ENCODE results near the gene CCDC15.

Gene CCDC15

GRCh38 chr11:125070699-125071254, 116.8 kb downstream of the CCDC15 start:
- no peak overlapping the region for H3K9ac ChIP-seq (ENCODE audit: low read length)
- no peak overlapping the region for H3K27ac ChIP-seq (ENCODE audit: low read depth, low read length)
- no peaks in the 10 kb centered on the region for H3K9me3 ChIP-seq (ENCODE audit: control insufficient read depth, insufficient read depth, low read depth, low read length)
- H3K27me3 ChIP-seq (ENCODE audit: control insufficient read depth, insufficient read depth, low read length), result peaks cover 4% of the 10 kb centered on the region
- peaks cover 13% of the 10 kb centered on the region for H3K4me1 ChIP-seq (ENCODE audit: control insufficient read depth, insufficient read depth, low read length)
- H3K36me3 ChIP-seq (ENCODE audit: control insufficient read depth, insufficient read depth, low read length), result no peaks in the 10 kb centered on the region
- no peak overlapping the region for H3K4me3 ChIP-seq (ENCODE audit: low read depth, low read length)

GRCh38 chr11:125071435-125071834, 117.4 kb downstream of the CCDC15 start:
- H3K4me3 ChIP-seq (ENCODE audit: low read depth, low read length), result no peak overlapping the region
- peaks cover 13% of the 10 kb centered on the region for H3K4me1 ChIP-seq (ENCODE audit: control insufficient read depth, insufficient read depth, low read length)
- no peaks in the 10 kb centered on the region for H3K9me3 ChIP-seq (ENCODE audit: control insufficient read depth, insufficient read depth, low read depth, low read length)
- H3K27ac ChIP-seq (ENCODE audit: low read depth, low read length), result no peak overlapping the region
- no peaks in the 10 kb centered on the region for H3K27me3 ChIP-seq (ENCODE audit: control insufficient read depth, insufficient read depth, low read length)
- H3K36me3 ChIP-seq (ENCODE audit: control insufficient read depth, insufficient read depth, low read length), result no peaks in the 10 kb centered on the region
- no peak overlapping the region for H3K9ac ChIP-seq (ENCODE audit: low read length)

DNA sequence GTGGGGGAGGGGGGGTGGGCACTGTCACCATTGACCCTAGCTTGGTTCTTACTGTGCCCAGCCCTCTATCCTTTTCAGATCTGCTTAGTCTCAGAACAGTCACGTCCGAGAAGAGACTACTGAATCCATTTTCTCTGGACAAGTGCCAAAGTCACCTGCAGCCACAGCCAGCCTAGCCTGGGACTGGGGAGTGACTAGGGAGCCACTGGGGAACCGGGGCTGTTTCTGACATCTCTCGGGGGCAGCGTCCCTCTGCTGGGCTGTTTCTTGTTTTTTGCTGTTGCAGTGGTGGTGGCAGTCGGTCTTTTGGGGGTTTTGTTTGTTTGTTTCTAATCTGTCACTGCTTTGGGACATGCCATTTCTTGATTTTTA, 117.8 kb downstream of the CCDC15 start:
- Histone ChIP-seq H3K36me3 (ENCODE audit: control insufficient read depth, insufficient read depth, low read length) (no peaks in the 10 kb centered on the region), H3K27ac (ENCODE audit: low read depth, low read length) (no peak overlapping the region), H3K9ac (ENCODE audit: low read length) (no peak overlapping the region), H3K4me3 (ENCODE audit: low read depth, low read length) (no peak overlapping the region), H3K4me1 (ENCODE audit: control insufficient read depth, insufficient read depth, low read length) (peaks cover 13% of the 10 kb centered on the region), H3K9me3 (ENCODE audit: control insufficient read depth, insufficient read depth, low read depth, low read length) (no peaks in the 10 kb centered on the region), H3K27me3 (ENCODE audit: control insufficient read depth, insufficient read depth, low read length) (no peaks in the 10 kb centered on the region)

GRCh38 chr11:125072218-125072960, 118.4 kb downstream of the CCDC15 start:
- Histone ChIP-seq H3K27me3 (ENCODE audit: control insufficient read depth, insufficient read depth, low read length) (peaks cover 4% of the 10 kb centered on the region; the same call in 1 of the 2 replicates), H3K36me3 (ENCODE audit: control insufficient read depth, insufficient read depth, low read length) (no peaks in the 10 kb centered on the region), H3K9me3 (ENCODE audit: control insufficient read depth, insufficient read depth, low read depth, low read length) (no peaks in the 10 kb centered on the region), H3K27ac (ENCODE audit: low read depth, low read length) (no peak overlapping the region), H3K9ac (ENCODE audit: low read length) (no peak overlapping the region), H3K4me1 (ENCODE audit: control insufficient read depth, insufficient read depth, low read length) (peaks cover 13% of the 10 kb centered on the region), H3K4me3 (ENCODE audit: low read depth, low read length) (no peak overlapping the region)

- Histone ChIP-seq H3K27me3 (ENCODE audit: control insufficient read depth, insufficient read depth, low read length) (peaks cover 6% of the 10 kb centered on the region; the same call in 1 of the 2 replicates), H3K27ac (ENCODE audit: low read depth, low read length) (no peak overlapping the region), H3K4me1 (ENCODE audit: control insufficient read depth, insufficient read depth, low read length) (peaks cover 13% of the 10 kb centered on the region), H3K9ac (ENCODE audit: low read length) (no peak overlapping the region), H3K36me3 (ENCODE audit: control insufficient read depth, insufficient read depth, low read length) (no peaks in the 10 kb centered on the region), H3K9me3 (ENCODE audit: control insufficient read depth, insufficient read depth, low read depth, low read length) (no peaks in the 10 kb centered on the region), H3K4me3 (ENCODE audit: low read depth, low read length) (no peak overlapping the region)
Observed at GRCh38 chr11:125072961-125073590, 119.1 kb downstream of the CCDC15 start.

DNA sequence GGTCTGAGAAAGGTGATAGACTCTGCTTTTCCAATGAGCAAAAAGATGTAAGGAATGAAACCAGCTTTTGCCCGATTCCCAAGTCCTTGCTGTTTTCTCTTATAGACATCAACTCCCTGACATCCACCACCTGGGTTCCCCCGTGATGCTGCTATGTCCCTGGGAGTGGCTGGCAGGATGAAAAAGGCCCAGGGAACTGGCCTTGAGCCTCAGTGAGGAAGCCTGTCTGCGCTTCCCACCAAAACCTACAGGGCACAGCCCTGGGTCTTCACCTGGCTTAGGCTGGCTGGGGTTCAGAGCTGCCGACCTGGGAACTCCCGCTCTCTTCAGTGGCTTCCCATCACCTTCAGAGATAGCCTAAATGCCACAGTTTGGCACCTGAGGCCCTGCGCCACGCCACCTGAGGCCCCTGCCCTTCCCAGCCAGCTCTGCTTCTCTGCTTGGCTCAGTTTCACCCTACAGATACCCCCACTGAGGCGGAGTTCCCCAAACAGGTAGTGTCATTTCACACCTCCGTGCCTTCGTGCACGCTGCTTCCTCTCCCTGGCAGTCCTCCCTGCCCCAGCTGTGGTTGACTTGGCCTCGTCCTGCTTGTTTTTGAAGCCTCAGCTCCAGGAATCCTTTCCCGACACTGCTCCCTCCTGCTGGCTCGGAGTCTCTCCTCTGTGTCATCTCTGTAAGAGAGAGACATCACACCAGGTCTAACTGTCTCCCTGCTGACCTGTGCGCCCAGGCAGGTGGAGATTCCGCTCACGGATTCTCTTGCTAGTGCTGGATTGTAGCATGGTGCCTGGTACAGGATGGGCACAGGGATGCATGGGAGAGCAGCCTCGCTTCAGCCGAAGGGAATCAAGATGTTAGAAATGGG, 119.8 kb downstream of the CCDC15 start:
- Histone ChIP-seq H3K27ac (ENCODE audit: low read depth, low read length) (no peak overlapping the region), H3K4me1 (ENCODE audit: control insufficient read depth, insufficient read depth, low read length) (peaks cover 13% of the 10 kb centered on the region), H3K9ac (ENCODE audit: low read length) (no peak overlapping the region), H3K36me3 (ENCODE audit: control insufficient read depth, insufficient read depth, low read length) (no peaks in the 10 kb centered on the region), H3K4me3 (ENCODE audit: low read depth, low read length) (no peak overlapping the region), H3K9me3 (ENCODE audit: control insufficient read depth, insufficient read depth, low read depth, low read length) (no peaks in the 10 kb centered on the region), H3K27me3 (ENCODE audit: control insufficient read depth, insufficient read depth, low read length) (peaks cover 7% of the 10 kb centered on the region; the same call in 1 of the 2 replicates)

- H3K4me3 ChIP-seq (ENCODE audit: low read depth, low read length), result no peak overlapping the region
- peaks cover 13% of the 10 kb centered on the region for H3K4me1 ChIP-seq (ENCODE audit: control insufficient read depth, insufficient read depth, low read length)
- H3K27me3 ChIP-seq (ENCODE audit: control insufficient read depth, insufficient read depth, low read length), result peaks cover 7% of the 10 kb centered on the region; the same call in 1 of the 2 replicates
- no peaks in the 10 kb centered on the region for H3K9me3 ChIP-seq (ENCODE audit: control insufficient read depth, insufficient read depth, low read depth, low read length)
- no peaks in the 10 kb centered on the region for H3K36me3 ChIP-seq (ENCODE audit: control insufficient read depth, insufficient read depth, low read length)
- no peak overlapping the region for H3K27ac ChIP-seq (ENCODE audit: low read depth, low read length)
- no peak overlapping the region for H3K9ac ChIP-seq (ENCODE audit: low read length)
Observed at GRCh38 chr11:125074511-125075241, 120.7 kb downstream of the CCDC15 start.

GRCh38 chr11:125075242-125075625, 121.2 kb downstream of the CCDC15 start:
- Histone ChIP-seq H3K9me3 (ENCODE audit: control insufficient read depth, insufficient read depth, low read depth, low read length) (no peaks in the 10 kb centered on the region), H3K27ac (ENCODE audit: low read depth, low read length) (no peak overlapping the region), H3K4me1 (ENCODE audit: control insufficient read depth, insufficient read depth, low read length) (peaks cover 13% of the 10 kb centered on the region), H3K9ac (ENCODE audit: low read length) (no peak overlapping the region), H3K4me3 (ENCODE audit: low read depth, low read length) (no peak overlapping the region), H3K27me3 (ENCODE audit: control insufficient read depth, insufficient read depth, low read length) (peaks cover 7% of the 10 kb centered on the region; the same call in 1 of the 2 replicates), H3K36me3 (ENCODE audit: control insufficient read depth, insufficient read depth, low read length) (no peaks in the 10 kb centered on the region)

DNA sequence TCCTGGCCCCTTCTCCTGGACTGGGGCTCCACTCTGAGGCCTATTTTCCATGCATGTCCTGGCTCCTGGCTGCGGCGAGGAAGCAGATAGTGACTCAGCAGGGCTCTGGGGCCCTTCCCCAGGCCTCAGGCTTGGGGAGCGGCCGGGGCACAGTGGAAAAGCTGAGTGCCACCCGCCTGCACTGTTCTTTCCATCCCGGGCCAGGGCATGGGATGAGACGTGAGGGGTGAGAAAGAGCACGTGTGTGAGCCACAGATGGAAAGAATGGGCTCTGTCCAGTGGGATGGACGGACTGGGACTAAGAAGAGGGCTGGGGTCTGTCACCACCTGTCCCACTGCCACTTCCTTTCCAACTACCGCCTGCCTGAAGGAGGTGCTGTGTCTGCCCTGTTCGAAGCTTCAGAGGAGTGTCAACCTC, 121.9 kb downstream of the CCDC15 start:
- no peak overlapping the region for H3K4me3 ChIP-seq (ENCODE audit: low read depth, low read length)
- no peaks in the 10 kb centered on the region for H3K36me3 ChIP-seq (ENCODE audit: control insufficient read depth, insufficient read depth, low read length)
- H3K27ac ChIP-seq (ENCODE audit: low read depth, low read length), result no peak overlapping the region
- no peaks in the 10 kb centered on the region for H3K9me3 ChIP-seq (ENCODE audit: control insufficient read depth, insufficient read depth, low read depth, low read length)
- peaks cover 7% of the 10 kb centered on the region; the same call in 1 of the 2 replicates for H3K4me1 ChIP-seq (ENCODE audit: control insufficient read depth, insufficient read depth, low read length)
- no peak overlapping the region for H3K9ac ChIP-seq (ENCODE audit: low read length)
- peaks cover 7% of the 10 kb centered on the region; the same call in 1 of the 2 replicates for H3K27me3 ChIP-seq (ENCODE audit: control insufficient read depth, insufficient read depth, low read length)

GRCh38 chr11:125076378-125076945, 122.5 kb downstream of the CCDC15 start:
- Histone ChIP-seq H3K4me3 (ENCODE audit: low read depth, low read length) (no peak overlapping the region), H3K27ac (ENCODE audit: low read depth, low read length) (no peak overlapping the region), H3K27me3 (ENCODE audit: control insufficient read depth, insufficient read depth, low read length) (peaks cover 7% of the 10 kb centered on the region; the same call in 1 of the 2 replicates), H3K4me1 (ENCODE audit: control insufficient read depth, insufficient read depth, low read length) (peaks cover 7% of the 10 kb centered on the region; the same call in 1 of the 2 replicates), H3K36me3 (ENCODE audit: control insufficient read depth, insufficient read depth, low read length) (no peaks in the 10 kb centered on the region), H3K9ac (ENCODE audit: low read length) (no peak overlapping the region), H3K9me3 (ENCODE audit: control insufficient read depth, insufficient read depth, low read depth, low read length) (no peaks in the 10 kb centered on the region)

All from HUES6 (cell line).